H1 (cell line): Measurements from ENCODE around the gene PDGFD. TPM values are rescaled to one million over a fixed set of nuclear protein-coding genes. Genes with fewer than 3 reads are reported as not detected.

ENCODE experiments used
- CBX8 ChIP-seq: fragments of 300-800, 300-1000 bp; sonication (generic); IDR thresholded peaks from 2 replicates; pipeline ENCODE4 v1.7.1; 2016; ENCODE audit warnings: low read depth, low read length, borderline replicate concordance
- CHD1 ChIP-seq: IDR thresholded peaks from 2 replicates; pipeline ENCODE4 v1.6.1; 2012; ENCODE audit warnings: low read depth, low read length, improper control_type of control experiment
- CHD7 ChIP-seq: fragments of 300-600 bp; sonication (generic); IDR thresholded peaks from 2 replicates; pipeline ENCODE4 v1.7.1; 2012; ENCODE audit warnings: low read length, moderate library complexity, mild to moderate bottlenecking, inconsistent platforms; ENCODE audit not compliant: insufficient replicate concordance
- CTBP2 ChIP-seq: IDR thresholded peaks from 2 replicates; pipeline ENCODE4 v1.7.0; 2011; ENCODE audit warnings: borderline replicate concordance, mild to moderate bottlenecking, moderate library complexity, mixed read lengths, low read length; ENCODE audit not compliant: insufficient read depth, insufficient read length
- EGR1 ChIP-seq: IDR thresholded peaks from 2 replicates; pipeline ENCODE4 v1.6.1; 2011; ENCODE audit warnings: low read depth, low read length, borderline replicate concordance
- NRF1 ChIP-seq: IDR thresholded peaks from 2 replicates; pipeline ENCODE4 v1.6.1; 2011; ENCODE audit warnings: mild to moderate bottlenecking, low read depth, low read length, improper control_type of control experiment
- RFX5 ChIP-seq: IDR thresholded peaks from 2 replicates; pipeline ENCODE4 v1.6.1; 2011; ENCODE audit warnings: low read depth, low read length, improper control_type of control experiment, borderline replicate concordance
- SAP30 ChIP-seq: fragments of 300-600 bp; sonication (generic); IDR thresholded peaks from 2 replicates; pipeline ENCODE4 v1.7.1; 2012; ENCODE audit warnings: low read length, moderate library complexity, mild to moderate bottlenecking, inconsistent platforms; ENCODE audit not compliant: insufficient read depth, insufficient replicate concordance
- SP4 ChIP-seq: IDR thresholded peaks from 2 replicates; pipeline ENCODE4 v1.6.1; 2012; ENCODE audit warnings: low read length, inconsistent platforms
- TAF1 ChIP-seq: IDR thresholded peaks from 2 replicates; pipeline ENCODE4 v1.6.1; 2011; ENCODE audit warnings: mild to moderate bottlenecking, low read depth, low read length
- TEAD4 ChIP-seq: IDR thresholded peaks from 2 replicates; pipeline ENCODE4 v1.6.1; 2012; ENCODE audit warnings: low read depth, low read length, inconsistent platforms, mixed read lengths
- ZNF274 ChIP-seq: IDR thresholded peaks from 2 replicates; pipeline ENCODE4 v1.7.0; 2012; ENCODE audit warnings: low read length, borderline replicate concordance; ENCODE audit errors: extremely low read depth
- polyA plus RNA-seq, 7 experiments: library from polyadenylated mRNA; depleted of rRNA in 3 of 7; stranded (reverse) in 5 of 7; unstranded in 2 of 7; fragments of >200 nt in 5 of 7; fragments of 200-250 nt in 2 of 7; gene quantifications; 1 replicate in 5 of 7; 2 replicates in 1 of 7; 4 replicates in 1 of 7; pipeline versions ENCODE4 v1.2.1 to v1.2.3, GENCODE V29; 2011 to 2013; ENCODE audit warnings: missing spikeins in 2 of 7, mixed read lengths in 2 of 7
- total RNA-seq: library from RNA; stranded (reverse); fragmentation: NEBNext Ultra II Directional; extraction: Animal tissue kit (Norgen Biotek cat#: 25700); gene quantifications from 2 replicates; pipeline ENCODE4 v1.2.1, GENCODE V29; 2021

PDGFD gene
- total and polyA plus RNA-seq, 2 of the 8 experiments (the other 6 are each of a cell fraction or from before 2014, with no cell fraction given), result 1.1 to 3.9 TPM

DNA sequence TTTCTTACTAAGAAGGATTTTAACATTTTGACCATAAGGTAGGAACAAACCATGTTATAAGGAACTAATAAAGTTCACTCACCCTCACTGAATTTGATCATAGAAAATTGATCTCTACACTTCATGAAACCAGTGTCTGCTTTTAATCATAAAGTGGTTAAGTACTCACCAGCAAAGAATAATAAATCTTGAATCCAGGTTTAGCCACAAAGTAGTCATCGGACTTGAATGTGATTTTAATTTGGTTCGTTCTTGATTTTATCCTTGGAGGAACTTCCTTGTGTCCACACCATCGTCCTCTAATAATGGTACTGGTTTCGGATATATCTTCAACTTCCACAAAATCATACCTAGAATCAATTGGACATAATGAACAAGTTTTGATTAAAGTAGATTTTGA, 168.1 kb downstream of the PDGFD start (continued):
- TF ChIP-seq CHD7, result no peak
- no peak for TF ChIP-seq CTBP2
- no peak for TF ChIP-seq CBX8
- TF ChIP-seq TAF1, result no peak
- TF ChIP-seq SP4, result no peak
- no peak for TF ChIP-seq CHD1
- no peak for TF ChIP-seq RFX5
- no peak for TF ChIP-seq NRF1
- no peak for TF ChIP-seq EGR1
- TF ChIP-seq SAP30, result no peak
- no peak for TF ChIP-seq TEAD4
- no peak for TF ChIP-seq ZNF274
